ENCODE data around the gene CEP85.
"Not testable (repeated sequence)": the region's sequence is repeated elsewhere in the genome, so short reads cannot be mapped to it uniquely, and the experiment has no call there.

CEP85 gene

DNA sequence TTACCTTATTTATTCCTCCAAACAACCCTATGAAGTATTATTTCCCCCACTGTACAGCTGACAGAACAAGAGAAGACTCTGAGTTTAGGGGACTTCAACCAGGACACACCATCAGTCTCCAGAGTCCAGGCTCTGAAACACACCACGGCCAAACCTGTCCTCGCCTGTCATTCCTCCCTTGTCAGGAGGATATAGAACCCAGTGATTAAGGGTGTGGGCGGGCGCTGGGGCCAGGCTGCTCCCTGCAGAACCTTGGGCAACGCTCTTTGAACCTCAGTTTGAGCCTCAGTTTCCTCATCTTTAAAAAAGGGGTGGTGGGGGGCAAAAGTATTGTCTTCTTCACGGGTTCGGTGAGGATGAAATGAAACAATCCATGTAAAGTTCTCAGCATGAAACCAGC lies 9.4 kb upstream of the CEP85 start:
- no peak for DNase-seq (ENCODE audit: low read depth in 2 of 2)

DNA sequence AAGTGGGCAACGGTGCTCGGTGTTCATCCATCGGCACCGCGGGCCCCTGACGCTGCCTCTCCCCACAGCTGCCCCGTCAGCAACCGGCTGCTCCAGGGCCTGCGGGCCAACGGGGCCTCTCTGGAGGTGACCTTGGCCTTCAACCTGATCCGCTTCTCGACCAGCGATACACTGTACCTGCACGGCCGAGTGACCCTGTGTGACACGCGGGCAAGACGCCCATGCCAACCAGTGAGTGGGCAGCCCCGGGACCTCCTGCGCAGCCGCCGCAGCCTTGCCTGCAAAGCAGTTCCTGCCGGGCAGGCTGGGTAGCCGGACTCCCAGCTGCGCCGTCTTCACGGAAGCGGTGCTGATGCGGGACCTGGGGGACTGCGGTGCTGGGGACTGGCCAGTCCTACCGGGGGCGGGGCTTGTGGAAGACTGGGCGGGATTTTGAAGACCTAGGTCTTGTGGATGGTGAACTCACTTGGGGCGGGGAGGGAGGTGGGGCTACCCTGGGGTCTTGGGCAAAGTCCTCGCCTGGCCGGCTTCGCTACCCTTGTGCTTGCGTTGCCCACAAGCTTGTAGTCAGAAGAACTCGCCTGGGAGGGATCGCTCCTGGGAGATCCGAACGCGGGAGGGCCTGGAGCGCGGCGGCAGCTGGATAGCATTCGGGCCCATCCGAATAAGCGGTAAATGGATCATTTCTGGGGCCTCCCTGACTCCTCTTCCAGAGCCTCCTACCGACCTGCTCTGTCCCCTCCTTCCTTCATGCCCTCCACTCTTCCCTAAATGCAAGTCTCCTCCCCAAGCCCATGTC lies 8.8 kb upstream of the CEP85 start:
- DNase-seq (ENCODE audit: low read depth in 2 of 2): peak; percentile 32 to 36

- not testable (repeated sequence) for DNase-seq (ENCODE audit: low read depth in 2 of 2)
These were observed 3.3 kb upstream of the CEP85 start for GRCh38 chr1:26230682-26231081.

DNA sequence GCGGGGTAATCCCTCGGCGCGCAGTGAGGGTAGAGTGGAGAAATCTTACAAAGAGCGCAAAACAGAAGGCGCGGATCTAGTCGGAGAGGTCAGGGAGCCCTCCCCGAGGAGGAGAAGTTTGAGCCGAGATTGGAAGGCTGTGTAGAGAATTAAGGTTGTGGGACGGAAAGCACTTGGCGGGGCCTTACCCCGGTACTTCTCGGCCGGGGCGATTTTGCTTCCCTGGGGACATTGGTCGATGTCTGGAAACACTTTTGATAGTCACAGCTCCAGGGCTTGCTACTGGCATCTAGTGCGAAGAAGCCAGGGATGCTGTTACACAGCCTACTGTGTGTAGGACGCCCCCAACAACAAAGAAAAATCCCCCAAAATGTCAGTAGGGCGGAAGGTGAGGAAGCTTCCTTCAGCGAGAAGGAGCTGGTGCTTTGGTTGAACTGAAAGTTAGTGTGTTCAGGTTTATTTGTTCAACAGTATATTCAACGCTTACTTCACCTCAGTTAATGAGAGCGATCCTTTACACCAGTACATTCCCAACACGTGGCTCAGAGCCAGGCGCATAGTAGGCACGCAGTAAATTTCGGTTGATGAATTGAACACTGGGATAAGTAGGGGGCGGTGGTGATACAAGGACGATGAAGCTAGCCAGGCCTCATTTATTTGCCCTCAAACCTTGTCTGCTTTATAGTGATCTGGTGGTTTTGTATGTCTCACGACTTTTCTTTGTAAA lies 807 bp downstream of the CEP85 start:
- no peak for DNase-seq (ENCODE audit: low read depth in 2 of 2)

GRCh38 chr1:26237230-26237966 lies 3.4 kb downstream of the CEP85 start:
- DNase-seq (ENCODE audit: low read depth in 2 of 2): no peak

DNA sequence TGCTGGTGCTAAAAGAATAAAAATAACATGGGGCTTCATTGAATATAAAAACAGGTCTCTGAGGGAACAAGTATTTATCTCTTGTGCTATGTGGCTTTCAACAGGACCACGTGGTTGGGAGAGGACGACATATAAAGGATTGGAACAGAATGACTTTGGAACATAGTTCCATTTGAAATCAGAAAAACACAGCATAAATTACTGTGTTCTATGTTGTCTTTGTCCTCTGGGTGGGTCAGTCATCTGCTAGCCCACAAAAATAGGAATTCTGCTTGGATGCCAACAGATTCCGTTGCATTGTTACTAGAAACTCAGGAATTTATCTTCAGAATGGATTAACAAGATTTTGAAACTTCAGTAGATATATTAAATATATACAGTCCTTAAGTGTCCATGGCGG lies 5.9 kb downstream of the CEP85 start:
- DNase-seq (ENCODE audit: low read depth in 2 of 2): no peak

DNA sequence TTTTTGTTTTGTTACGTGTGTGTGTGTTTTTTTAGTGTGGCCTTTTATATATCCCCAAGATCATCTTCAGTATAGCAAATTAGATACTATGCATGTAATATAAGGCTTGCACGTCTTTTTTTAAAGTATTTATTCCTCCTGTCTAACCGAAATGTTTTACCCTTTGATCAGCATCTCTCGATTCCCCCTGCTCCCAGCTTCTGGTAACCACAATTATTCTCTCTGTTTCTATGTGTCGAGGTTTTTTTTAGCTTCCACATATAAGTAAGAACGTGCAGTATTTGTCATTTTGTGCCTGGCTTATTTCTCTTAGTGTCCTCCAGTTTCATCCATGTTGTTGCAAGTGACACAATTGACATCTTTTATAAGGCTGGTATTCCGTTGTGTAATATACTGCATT lies 18.7 kb downstream of the CEP85 start:
- no peak for DNase-seq (ENCODE audit: low read depth in 2 of 2)

DNA sequence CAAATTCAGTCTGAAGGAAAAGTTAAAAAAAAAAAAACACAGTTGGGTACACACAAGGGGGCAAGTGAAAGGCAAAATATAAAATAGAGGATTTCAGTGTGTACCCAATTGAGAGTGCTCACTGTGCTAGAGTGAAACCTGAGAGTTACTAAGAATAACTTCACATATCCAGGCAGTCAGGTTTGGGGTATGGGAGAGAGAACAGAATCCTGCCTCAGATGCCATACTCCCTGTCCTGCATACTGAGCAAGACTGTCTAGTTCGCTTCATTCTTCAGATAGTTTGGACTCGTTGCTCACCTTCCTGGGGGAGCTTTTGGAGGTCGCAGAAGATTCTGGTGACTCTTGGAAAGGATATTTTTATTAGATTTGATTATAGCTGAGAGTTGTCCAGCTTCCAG lies 20.4 kb downstream of the CEP85 start:
- no peak for DNase-seq (ENCODE audit: low read depth in 2 of 2)

- no peak for DNase-seq (ENCODE audit: low read depth in 2 of 2)
These were observed 23.2 kb downstream of the CEP85 start for GRCh38 chr1:26257222-26257621.

DNA sequence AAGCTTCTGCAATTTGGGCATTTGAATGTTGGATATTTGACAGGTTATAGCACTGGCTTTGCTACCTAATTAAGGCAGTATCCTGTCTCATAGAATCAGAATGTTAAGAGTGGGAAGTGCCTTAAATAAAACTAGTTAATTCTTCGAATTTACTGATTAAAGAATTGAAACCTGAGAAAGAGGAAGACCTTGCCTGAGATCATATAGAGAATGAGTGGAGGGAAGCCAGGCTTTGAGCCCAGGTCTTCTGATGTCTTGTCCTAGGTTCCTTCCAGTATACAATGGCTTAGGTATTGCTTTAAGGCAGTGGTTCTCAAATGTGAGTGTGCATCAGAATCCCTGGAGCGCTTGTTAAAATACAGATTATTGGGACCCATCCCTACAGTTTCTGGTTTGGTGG lies 25.0 kb downstream of the CEP85 start:
- no peak for DNase-seq (ENCODE audit: low read depth in 2 of 2)

DNA sequence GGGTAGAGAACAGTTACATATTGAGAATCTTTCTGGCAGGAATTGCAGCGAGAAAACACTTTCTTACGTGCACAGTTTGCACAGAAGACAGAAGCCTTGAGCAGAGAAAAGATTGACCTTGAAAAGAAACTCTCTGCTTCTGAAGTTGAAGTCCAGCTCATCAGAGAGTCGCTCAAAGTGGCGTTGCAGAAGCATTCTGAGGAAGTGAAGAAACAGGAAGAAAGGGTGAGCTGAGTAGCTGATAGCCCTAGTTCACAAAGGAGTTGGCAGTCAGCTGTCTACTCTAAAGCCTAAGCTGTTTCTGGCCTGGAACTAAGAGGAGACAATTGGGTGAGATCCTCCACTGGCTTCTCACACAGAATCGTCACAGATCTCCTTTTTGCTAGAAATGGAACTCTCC lies 25.6 kb downstream of the CEP85 start:
- no peak for DNase-seq (ENCODE audit: low read depth in 2 of 2)

GRCh38 chr1:26263212-26263611 lies 29.2 kb downstream of the CEP85 start:
- DNase-seq (ENCODE audit: low read depth in 2 of 2): no peak

DNA sequence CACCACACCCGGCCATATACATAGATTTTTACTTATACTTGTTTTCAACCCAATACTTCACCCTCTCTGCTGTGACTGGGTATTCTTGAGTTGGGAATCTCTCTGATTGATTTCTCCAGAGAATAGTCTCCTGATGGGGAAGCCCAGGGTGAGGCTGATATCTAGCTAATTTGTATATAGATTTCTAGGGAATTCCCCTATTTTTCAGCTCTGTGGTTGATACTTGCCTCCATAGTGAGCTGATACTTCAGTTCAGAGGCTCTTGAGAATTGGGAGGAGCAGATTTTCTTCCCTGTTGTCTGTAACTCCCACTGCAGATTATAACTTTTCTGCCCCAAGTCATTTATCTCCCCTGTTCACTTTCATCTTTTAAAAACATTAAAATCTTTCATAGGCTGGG lies 31.4 kb downstream of the CEP85 start:
- no peak for DNase-seq (ENCODE audit: low read depth in 2 of 2)

DNA sequence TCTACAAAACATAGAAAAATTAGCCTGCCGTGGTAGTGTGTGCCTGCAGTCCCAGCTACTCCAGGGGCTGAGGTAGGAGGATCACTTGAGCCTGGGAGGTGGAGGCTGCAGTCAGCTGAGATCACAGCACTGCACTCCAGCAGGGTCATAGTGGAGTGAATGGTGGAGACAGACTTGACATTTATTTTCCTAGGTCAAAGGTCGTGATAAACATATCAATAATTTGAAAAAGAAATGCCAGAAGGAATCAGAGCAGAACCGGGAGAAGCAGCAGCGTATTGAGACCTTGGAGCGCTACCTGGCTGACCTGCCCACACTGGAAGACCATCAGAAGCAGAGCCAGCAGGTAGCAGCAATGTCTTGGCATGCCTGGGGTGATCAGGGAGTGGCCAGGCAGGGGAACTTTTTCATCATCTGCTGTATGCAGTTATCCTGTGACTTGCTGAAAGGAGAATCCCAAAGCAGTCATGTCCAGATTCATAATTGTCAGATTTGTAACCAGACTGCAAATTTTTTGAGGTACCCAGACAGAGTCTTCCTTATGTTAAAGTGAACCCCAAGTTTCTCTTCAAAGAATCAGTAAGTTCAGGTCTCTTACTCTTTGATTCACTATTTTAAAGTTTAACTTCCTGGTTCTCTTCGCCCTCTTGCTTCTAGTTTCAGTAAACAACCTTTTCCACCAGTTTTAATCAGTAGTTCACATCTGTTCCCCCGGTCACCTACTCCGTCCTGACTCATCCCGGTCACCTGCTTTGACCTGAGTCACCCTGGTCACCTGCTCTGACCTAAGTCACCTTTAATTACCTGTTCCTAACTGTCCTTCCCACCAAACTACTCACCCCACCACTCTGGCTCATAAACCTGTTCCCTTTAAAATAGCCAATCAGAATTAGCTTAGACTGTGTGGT lies 34.5 kb downstream of the CEP85 start:
- no peak for DNase-seq (ENCODE audit: low read depth in 2 of 2)

DNA sequence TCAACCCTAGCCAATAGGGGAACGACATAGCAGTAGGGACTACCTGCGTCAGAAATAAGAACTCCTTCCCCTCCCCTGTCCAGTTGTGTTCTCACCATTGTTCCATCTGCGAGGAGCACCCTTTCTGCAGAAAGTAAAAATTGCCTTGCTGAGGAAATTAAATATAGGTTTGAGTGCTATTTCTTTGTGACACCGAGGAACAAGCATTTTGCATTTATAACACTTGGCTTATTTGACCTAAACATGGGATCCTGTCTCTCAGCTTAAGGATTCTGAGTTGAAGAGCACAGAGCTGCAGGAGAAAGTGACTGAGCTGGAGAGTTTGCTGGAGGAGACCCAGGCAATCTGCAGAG lies 35.2 kb downstream of the CEP85 start:
- DNase-seq (ENCODE audit: low read depth in 2 of 2): no peak

- no peak for DNase-seq (ENCODE audit: low read depth in 2 of 2)
These were observed 40.9 kb downstream of the CEP85 start for GRCh38 chr1:26274801-26275425.

DNA sequence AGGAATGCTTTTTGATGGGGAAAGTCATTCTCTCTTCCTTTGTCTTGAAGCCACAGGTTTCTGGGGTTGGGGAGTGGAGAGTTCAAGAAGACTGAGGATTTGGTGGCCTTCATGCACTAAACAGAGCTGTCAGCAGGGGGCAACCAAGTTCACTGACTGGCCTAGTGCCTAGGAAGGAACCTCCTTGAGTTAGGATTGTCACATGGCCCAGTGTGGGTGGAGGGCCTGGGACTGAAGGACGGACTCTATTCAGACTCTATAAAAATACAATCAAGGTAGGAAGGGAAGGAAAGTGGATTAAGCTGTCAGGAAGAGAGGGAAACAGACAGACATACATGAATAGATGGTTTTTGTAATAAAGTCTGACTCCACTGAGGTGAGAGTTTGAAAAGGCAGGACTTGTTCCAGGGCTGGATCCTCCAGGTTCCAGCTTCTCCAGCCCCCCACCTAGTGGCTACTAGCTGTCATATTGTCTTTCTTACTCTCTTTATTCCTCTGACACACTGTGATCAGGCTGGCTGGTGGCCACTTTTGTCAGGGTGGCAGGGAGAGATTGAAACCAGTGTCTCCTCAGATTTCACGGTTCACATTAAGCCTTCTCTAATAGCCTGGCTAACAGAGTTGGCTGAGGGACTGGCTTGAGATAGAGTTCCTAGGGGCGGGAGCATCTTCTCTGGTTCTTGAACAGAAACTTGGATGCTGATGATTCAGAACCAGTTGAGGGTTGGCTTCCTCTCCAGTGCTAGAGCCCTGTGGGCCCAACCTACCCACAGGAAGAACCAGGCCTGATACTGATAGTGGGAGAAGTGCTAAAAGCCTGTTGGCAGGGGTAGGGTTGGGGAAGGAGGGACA lies 41.8 kb downstream of the CEP85 start:
- peak; percentile 63 to 68 for DNase-seq (ENCODE audit: low read depth in 2 of 2)

DNA sequence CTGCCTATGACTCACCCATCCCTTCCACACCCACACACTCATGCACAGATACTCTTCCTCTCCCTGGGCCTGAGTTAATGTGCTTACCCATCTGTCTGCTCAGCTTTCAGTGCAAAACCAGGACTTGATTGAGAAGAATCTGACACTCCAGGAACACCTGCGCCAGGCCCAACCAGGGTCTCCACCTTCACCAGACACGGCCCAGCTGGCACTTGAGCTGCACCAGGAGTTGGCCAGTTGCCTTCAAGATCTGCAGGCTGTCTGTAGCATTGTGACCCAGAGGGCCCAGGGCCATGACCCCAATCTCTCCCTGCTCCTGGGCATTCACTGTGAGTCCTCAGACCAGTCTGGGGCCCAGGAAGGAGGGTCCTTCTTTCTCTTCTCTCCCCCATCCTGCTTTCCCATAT lies 42.4 kb downstream of the CEP85 start:
- DNase-seq (ENCODE audit: low read depth in 2 of 2): no peak

GRCh38 chr1:26277261-26277661 lies 43.3 kb downstream of the CEP85 start:
- no peak for DNase-seq (ENCODE audit: low read depth in 2 of 2)

DNA sequence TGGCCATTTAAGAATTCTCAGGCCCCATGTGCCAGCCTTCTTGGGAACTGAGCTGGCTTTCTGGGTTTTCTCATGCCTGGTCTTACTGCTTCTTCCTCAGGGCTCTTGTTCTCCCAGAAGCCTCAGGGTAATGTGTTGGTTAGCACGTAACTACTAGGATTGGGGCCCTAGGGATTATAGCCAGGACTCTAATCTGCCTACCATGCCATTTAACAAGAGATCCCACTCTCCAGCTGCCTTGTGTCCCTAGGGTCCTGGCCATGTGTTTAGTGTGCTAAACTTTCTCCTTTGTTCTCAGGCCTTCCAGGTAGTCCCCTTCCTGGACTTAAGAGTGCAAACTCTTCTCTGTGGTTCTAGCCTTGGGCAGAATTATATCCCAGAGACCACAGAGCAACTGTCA lies 43.7 kb downstream of the CEP85 start:
- DNase-seq (ENCODE audit: low read depth in 2 of 2): no peak
